Sigmoid colon (tissue), 4 donors: ENCODE measurements around the gene TSSK2.

Experiments
- EP300 ChIP-seq, 4 donors: sonication (generic); formaldehyde crosslinking; IDR thresholded peaks; one replicate each; pipeline ENCODE4 v1.6.1; 2017; ENCODE audit warnings: antibody characterized with exemption in 4 of 4
- POLR2A ChIP-seq, 2 donors: fragments of 450-650 bp; IDR thresholded peaks; one replicate each; pipeline ENCODE4 v1.6.1; 2016; ENCODE audit warnings: antibody characterized with exemption in 2 of 2, mild to moderate bottlenecking in 2 of 2, moderate library complexity in 2 of 2
- POLR2AphosphoS5 ChIP-seq, 4 donors: sonication (generic); formaldehyde crosslinking; IDR thresholded peaks; one replicate each; pipeline ENCODE4 v1.6.1; 2017; ENCODE audit warnings: antibody characterized with exemption in 4 of 4
- TF ChIP-seq, protein P1 (sequence below), 4 experiments: fragments of 450-650 bp in 3 of 4; fragments of 200-600 bp in 1 of 4; IDR thresholded peaks; one replicate each; pipeline ENCODE4 v1.5.1; 2016 to 2019; ENCODE audit warnings: antibody characterized with exemption in 4 of 4, mild to moderate bottlenecking in 3 of 4, moderate library complexity in 2 of 4

DNA sequence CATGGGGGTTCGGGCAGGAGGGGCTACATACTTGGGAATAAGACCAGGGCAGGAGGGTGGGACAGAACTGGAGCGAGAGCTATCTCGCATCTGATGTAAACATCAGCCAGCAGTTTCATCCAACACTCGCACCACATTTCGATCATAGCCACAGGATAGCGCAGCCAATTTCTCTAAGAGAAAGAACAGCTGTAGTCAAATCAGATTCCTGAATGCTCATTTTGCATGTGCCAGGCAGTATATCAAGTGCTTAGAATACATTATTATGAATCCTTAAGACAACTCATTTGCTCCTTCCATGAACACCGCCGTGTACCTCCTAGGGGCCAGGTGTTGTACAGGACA lies 23.4 kb upstream of the TSSK2 start:
- TF ChIP-seq, protein P1, sequence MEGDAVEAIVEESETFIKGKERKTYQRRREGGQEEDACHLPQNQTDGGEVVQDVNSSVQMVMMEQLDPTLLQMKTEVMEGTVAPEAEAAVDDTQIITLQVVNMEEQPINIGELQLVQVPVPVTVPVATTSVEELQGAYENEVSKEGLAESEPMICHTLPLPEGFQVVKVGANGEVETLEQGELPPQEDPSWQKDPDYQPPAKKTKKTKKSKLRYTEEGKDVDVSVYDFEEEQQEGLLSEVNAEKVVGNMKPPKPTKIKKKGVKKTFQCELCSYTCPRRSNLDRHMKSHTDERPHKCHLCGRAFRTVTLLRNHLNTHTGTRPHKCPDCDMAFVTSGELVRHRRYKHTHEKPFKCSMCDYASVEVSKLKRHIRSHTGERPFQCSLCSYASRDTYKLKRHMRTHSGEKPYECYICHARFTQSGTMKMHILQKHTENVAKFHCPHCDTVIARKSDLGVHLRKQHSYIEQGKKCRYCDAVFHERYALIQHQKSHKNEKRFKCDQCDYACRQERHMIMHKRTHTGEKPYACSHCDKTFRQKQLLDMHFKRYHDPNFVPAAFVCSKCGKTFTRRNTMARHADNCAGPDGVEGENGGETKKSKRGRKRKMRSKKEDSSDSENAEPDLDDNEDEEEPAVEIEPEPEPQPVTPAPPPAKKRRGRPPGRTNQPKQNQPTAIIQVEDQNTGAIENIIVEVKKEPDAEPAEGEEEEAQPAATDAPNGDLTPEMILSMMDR (IDR thresholded peaks at IDR 0.05) = no peak
- TF ChIP-seq POLR2AphosphoS5 (IDR thresholded peaks at IDR 0.05) (no peak), POLR2A (IDR thresholded peaks at IDR 0.05) (no peak), EP300 (IDR thresholded peaks at IDR 0.05) (no peak)
